DMS 273 treated with DMSO at 0.1 percent for 48 hours (cell line): ENCODE measurements around the gene SPOCK1.

ENCODE experiments used
- DNase-seq: peaks from one replicate; lab custom pipeline; 2025; lab: John Stamatoyannopoulos, UW

Gene SPOCK1

GRCh38 chr5:136927571-136927970 lies 571.6 kb downstream of the SPOCK1 start:
- DNase-seq, result no peak

GRCh38 chr5:136926073-136926472 lies 573.1 kb downstream of the SPOCK1 start:
- no peak for DNase-seq
